Adrenal gland (tissue), 12 donors: ENCODE data around the gene NR6A1. TPM values are rescaled to one million over a fixed set of nuclear protein-coding genes. Genes with fewer than 3 reads are reported as not detected.

ENCODE experiments used
- DNase-seq, 7 donors: peaks; one replicate each; pipeline ENCODE4 v3.0.0-alpha.2; 2019 to 2020
- H3K27ac ChIP-seq, 5 donors: fragments of 200-600 bp; sonication (generic) in 4 of 5; 1 replicate in 3 of 5; 2 replicates in 2 of 5; pipeline versions ENCODE4 v1.5.1 to v1.8.0; 2016 to 2020; ENCODE audit warnings: mild to moderate bottlenecking in 1 of 5
- H3K27me3 ChIP-seq: fragments of 200-600 bp; 2 replicates; pipeline ENCODE4 v1.8.0; 2021
- H3K36me3 ChIP-seq, 2 donors: fragments of 200-600 bp; replicated peaks in 1 of 2; 1 replicate in 1 of 2; 2 replicates in 1 of 2; pipeline versions ENCODE4 v1.5.1 to v1.8.0; 2018 to 2022
- H3K4me1 ChIP-seq, 2 donors: fragments of 200-600 bp; replicated peaks in 1 of 2; 1 replicate in 1 of 2; 2 replicates in 1 of 2; pipeline versions ENCODE4 v1.5.1 to v1.8.0; 2018 to 2021
- H3K4me3 ChIP-seq, 4 donors: fragments of 200-600 bp; sonication (generic) in 3 of 4; one replicate each; pipeline ENCODE4 v1.5.1; 2016 to 2018
- H3K9me3 ChIP-seq, 3 donors: fragments of 200-600 bp; sonication (generic) in 1 of 3; replicated peaks in 1 of 3; 1 replicate in 2 of 3; 2 replicates in 1 of 3; pipeline versions ENCODE4 v1.5.1 to v1.8.0; 2016 to 2021
- POLR2A ChIP-seq, 2 donors: fragments of 450-650 bp; IDR thresholded peaks; one replicate each; pipeline ENCODE4 v1.6.1; 2017; ENCODE audit warnings: antibody characterized with exemption in 2 of 2, mild to moderate bottlenecking in 2 of 2, moderate library complexity in 1 of 2
- WGBS, 4 donors: extraction: QIAGEN DNeasy Blood & Tissue Kit in 2 of 4; methylation state at CpG; one replicate each; pipeline versions ENCODE4 v1.1.5 to v1.1.7; 2013 to 2017; 5-methylcytosine and 5-hydroxymethylcytosine counted together
- intact Hi-C, 2 donors: fragments of 100-400 bp; cut with DNase I; formaldehyde crosslinking; loops; one replicate each; pipeline versions ENCODE4 v1.14.1 to v1.15.0; 2022 to 2023
- polyA plus RNA-seq, 3 donors: library from polyadenylated mRNA; stranded (reverse); fragments of 200-250 nt in 2 of 3; fragments of 350-450 nt in 1 of 3; fragmentation: Illumina TruSeq in 1 of 3; extraction: RNeasy Lipid Tissue Mini Kit (QIAGEN cat#74804) in 1 of 3; gene quantifications; one replicate each; pipeline ENCODE4 v1.2.3, GENCODE V29; 2013 to 2014
- total RNA-seq, 9 donors: library from RNA; depleted of rRNA in 4 of 9; stranded (reverse); fragments of >200 nt in 4 of 9; fragments of 120-200 nt in 1 of 9; fragmentation: NEBNext Ultra II Directional in 1 of 9; extraction: Animal tissue kit (Norgen Biotek cat#: 25700) in 1 of 9; gene quantifications; one replicate each; pipeline versions ENCODE4 v1.1.0 to v1.2.4, GENCODE V29; 2013 to 2023
- TF ChIP-seq, protein P1 (sequence below), 6 experiments: fragments of 450-650 bp in 4 of 6; fragments of 200-600 bp in 2 of 6; sonication (generic) in 1 of 6; IDR thresholded peaks; 1 replicate in 5 of 6; 2 replicates in 1 of 6; pipeline versions ENCODE4 v1.5.1 to v1.8.0; 2016 to 2021; ENCODE audit warnings: antibody characterized with exemption in 6 of 6, mild to moderate bottlenecking in 2 of 6, moderate library complexity in 1 of 6
- donor health status: healthy with polysubstance abuse.
- donor health status: Bipolar disorder and iron deficiency.
- donor health status: DM: yes; HTN: yes; CAD: no.
- donor health status: DM: no; HTN: no; CAD: no.
- donor health status: DM: no; HTN: no; CAD: no.
- donor health status: DM: yes; HTN: yes; CAD: no.

NR6A1 gene
- total and polyA plus RNA-seq, 12 donors: 0.46 to 9.8 (median 1.5) TPM

DNA sequence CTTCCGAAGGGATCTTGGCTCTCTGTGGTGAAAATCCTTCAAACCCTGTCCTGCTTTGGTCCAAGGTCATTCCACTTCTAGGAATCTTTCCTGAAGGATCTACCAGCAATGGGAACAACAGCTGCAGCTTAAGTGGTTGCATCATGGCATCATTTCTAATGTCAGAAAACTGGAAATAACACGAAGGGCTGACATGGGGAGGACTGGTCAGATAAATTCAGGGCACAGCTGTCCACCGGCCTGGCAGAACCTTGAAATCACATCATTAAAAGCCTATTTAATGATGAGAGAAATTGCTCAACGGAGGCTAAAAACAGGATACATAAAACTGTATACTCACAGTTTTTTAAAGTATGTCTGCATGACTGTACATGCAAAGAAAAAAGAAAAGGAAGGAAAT, 34.1 kb upstream of the NR6A1 start:
- H3K27me3 ChIP-seq: no peaks in the 10 kb centered on the region
- WGBS, 4 donors: 50 to 59% (median 54%) methylated on average over 4 of the region's 4 CpGs
- H3K4me1 ChIP-seq: no peaks in the 10 kb centered on the region
- H3K4me3 ChIP-seq: no peak overlapping the region
- no peak overlapping the region for H3K27ac ChIP-seq
- TF ChIP-seq POLR2A (IDR thresholded peaks at IDR 0.05): no peak
- TF ChIP-seq, protein P1, sequence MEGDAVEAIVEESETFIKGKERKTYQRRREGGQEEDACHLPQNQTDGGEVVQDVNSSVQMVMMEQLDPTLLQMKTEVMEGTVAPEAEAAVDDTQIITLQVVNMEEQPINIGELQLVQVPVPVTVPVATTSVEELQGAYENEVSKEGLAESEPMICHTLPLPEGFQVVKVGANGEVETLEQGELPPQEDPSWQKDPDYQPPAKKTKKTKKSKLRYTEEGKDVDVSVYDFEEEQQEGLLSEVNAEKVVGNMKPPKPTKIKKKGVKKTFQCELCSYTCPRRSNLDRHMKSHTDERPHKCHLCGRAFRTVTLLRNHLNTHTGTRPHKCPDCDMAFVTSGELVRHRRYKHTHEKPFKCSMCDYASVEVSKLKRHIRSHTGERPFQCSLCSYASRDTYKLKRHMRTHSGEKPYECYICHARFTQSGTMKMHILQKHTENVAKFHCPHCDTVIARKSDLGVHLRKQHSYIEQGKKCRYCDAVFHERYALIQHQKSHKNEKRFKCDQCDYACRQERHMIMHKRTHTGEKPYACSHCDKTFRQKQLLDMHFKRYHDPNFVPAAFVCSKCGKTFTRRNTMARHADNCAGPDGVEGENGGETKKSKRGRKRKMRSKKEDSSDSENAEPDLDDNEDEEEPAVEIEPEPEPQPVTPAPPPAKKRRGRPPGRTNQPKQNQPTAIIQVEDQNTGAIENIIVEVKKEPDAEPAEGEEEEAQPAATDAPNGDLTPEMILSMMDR (IDR thresholded peaks at IDR 0.05): no peak
- no peak for DNase-seq
- intact Hi-C loops: no loop called here
- H3K9me3 ChIP-seq: no peaks in the 10 kb centered on the region
- H3K36me3 ChIP-seq: no peaks in the 10 kb centered on the region

DNA sequence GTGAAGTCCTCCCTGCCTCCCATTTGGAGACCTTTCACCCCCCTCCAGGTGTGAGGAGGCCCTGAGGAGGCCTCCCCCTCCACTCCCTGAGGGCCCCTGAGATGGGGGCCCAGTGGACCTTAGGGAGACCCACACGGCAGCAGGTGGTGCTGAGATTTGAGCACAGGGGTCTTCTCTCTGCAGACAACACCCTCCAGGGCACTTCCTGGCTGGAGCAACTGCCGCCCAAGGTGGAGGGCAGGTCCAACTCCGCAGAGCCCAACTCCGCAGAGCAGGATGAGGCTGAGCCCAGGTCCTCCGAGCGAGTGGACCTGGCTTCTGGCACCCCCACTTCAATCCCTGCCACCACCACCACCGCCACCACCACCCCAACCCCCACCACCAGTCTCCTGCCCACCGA, 32.8 kb upstream of the NR6A1 start:
- Histone ChIP-seq H3K4me3 (no peak overlapping the region), H3K9me3 (no peaks in the 10 kb centered on the region), H3K36me3 (no peaks in the 10 kb centered on the region), H3K4me1 (no peaks in the 10 kb centered on the region), H3K27me3 (no peaks in the 10 kb centered on the region), H3K27ac (no peak overlapping the region)
- DNase-seq: no peak
- 90 to 96% (median 94%) methylated on average over 2 to 8 of the region's 8 CpGs; no CpG with 5 or more reads in 1 of the 4 donors for WGBS, 4 donors
- intact Hi-C loops: no loop called here
- TF ChIP-seq, protein P1 (IDR thresholded peaks at IDR 0.05): no peak
- TF ChIP-seq POLR2A (IDR thresholded peaks at IDR 0.05): no peak

DNA sequence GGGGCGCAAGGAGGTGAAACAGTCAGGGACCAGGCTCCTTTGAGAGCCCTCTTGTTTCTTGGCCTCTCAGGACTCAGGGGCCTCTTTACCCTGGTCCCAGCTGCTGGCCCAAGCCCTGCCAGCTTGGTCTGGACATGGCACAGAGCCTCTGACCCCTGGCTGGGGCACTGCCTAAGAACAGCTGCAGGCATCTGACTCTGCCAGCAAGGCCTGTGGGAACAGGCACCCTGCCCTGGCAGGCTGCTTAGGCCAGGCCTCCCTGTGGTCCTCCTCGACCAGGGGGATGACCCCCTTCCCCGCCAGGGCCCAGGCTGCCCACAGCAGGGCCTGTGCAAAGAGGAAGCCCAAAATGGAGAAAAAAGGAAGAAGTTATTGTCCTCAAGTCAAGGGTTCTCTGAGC, 31.3 kb upstream of the NR6A1 start:
- TF ChIP-seq POLR2A (IDR thresholded peaks at IDR 0.05): no peak
- TF ChIP-seq, protein P1 (IDR thresholded peaks at IDR 0.05): no peak
- no peak for DNase-seq
- Histone ChIP-seq H3K27me3 (no peaks in the 10 kb centered on the region), H3K9me3 (no peaks in the 10 kb centered on the region), H3K27ac (no peak overlapping the region), H3K36me3 (no peaks in the 10 kb centered on the region), H3K4me1 (no peaks in the 10 kb centered on the region), H3K4me3 (no peak overlapping the region)
- intact Hi-C loops: no loop called here
- 57 to 84% (median 70%) methylated on average over 3 of the region's 3 CpGs; no CpG with 5 or more reads in 1 of the 4 donors for WGBS, 4 donors

DNA sequence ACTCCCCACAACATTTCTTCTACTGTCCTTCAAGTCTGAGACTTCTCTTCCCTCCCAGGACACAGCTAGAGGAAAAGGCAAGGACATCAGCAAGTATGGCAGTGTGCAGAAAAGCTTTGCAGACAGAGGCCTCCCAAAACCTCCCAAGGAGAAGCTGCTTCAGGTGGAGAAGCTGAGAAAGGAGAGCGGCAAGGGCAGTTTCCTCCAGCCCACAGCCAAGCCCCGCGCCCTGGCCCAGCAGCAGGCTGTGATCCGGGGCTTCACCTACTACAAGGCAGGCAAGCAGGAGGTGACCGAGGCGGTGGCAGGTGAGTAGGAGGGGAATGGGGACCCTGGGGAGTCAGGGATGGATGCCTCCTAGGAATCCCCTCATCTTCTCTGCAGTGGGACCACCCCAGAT, 30.2 kb upstream of the NR6A1 start:
- WGBS, 4 donors: 83 to 96% (median 91%) methylated on average over 3 to 6 of the region's 6 CpGs
- TF ChIP-seq, protein P1 (IDR thresholded peaks at IDR 0.05): no peak
- TF ChIP-seq POLR2A (IDR thresholded peaks at IDR 0.05): no peak
- Histone ChIP-seq H3K27me3 (no peaks in the 10 kb centered on the region), H3K27ac (no peak overlapping the region), H3K4me3 (no peak overlapping the region), H3K9me3 (no peaks in the 10 kb centered on the region), H3K36me3 (no peaks in the 10 kb centered on the region), H3K4me1 (no peaks in the 10 kb centered on the region)
- intact Hi-C loops: no loop called here
- DNase-seq: no peak
